Left hindlimb (tissue), 1 donor: Measurements from ENCODE around the gene STXBP3.
A peak's percentile ranks its signal among the peaks of the same experiment; 100 is the strongest.

ENCODE experiments used
- DNase-seq: peaks from one replicate; pipeline ENCODE4 v3.0.0-alpha.2; 2018

The STXBP3 gene

DNA sequence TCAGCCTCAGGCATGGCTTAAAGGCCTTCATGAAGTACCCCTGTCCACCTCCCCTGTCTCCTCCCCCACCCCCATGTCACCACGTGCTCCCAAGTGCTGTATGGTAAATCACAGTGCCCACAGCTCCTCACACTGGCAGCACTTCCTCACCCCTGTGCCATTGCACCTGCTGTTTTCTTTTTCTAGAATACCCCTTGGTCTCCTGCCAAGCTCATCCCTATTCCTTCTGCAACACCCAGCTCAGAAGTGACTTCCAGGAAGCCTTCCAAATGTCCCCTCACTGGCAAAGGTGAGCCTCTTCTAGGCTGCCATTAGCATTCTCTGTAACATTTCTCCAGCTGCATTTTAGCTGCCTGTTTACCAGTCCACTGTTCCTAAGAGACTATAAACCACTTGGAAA lies 101.0 kb downstream of the STXBP3 start:
- no peak for DNase-seq

DNA sequence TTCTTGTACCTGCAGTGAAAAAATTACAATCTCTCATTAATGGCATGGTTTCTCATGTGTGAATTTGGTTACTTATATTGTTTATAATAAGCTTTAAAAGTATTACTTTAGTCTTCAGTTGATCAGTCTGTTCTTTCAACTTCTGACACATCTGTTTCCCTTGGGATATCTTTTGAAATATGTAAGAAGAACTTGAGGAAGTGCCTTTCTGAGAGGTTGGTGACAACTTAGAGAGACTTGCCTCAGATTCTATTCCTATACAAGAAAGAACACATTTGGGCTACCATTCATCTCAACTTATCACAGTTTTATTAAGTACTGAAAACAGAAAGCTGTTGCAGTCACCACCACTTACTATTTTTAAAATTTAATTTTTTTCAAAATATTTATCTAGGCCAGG lies 102.3 kb downstream of the STXBP3 start:
- DNase-seq, result no peak

DNA sequence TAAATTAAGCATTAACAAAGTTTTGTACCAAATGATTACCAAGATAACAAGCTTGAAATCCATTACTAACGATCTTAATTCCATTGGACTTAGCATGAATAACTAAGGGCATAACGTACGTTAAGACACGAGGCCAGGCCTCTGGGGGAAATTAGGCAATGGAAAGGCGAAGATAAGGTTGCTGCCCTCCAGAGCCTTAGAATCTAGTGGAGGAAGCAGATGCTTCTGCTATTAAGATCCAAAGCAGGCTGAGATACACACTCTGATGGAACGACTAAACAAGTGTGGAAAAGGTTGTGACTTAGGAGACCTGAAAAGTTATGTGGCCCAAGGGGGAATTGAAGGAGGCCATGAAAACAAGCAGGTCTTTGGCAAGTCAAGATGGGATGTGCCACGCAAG lies 104.5 kb downstream of the STXBP3 start:
- no peak for DNase-seq

DNA sequence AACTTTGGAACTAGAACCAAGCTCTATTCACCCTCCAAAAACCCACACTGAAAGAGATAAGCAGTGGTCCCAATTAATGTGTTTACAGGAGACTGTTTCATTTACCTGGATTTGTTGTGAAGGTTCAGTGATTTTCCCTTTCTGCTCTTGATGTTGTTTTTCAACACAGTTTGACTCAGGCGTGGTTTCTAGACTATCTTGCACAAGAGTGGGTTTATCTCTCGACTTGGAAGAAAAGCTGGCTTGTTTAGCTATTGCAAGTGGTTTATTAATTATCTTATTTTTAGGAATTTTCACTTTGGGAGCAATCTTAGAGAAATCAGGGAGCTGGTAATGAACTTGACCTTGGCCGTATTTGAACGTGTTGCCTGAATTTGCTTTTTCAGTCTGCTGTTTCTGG lies 105.1 kb downstream of the STXBP3 start:
- DNase-seq, result no peak

DNA sequence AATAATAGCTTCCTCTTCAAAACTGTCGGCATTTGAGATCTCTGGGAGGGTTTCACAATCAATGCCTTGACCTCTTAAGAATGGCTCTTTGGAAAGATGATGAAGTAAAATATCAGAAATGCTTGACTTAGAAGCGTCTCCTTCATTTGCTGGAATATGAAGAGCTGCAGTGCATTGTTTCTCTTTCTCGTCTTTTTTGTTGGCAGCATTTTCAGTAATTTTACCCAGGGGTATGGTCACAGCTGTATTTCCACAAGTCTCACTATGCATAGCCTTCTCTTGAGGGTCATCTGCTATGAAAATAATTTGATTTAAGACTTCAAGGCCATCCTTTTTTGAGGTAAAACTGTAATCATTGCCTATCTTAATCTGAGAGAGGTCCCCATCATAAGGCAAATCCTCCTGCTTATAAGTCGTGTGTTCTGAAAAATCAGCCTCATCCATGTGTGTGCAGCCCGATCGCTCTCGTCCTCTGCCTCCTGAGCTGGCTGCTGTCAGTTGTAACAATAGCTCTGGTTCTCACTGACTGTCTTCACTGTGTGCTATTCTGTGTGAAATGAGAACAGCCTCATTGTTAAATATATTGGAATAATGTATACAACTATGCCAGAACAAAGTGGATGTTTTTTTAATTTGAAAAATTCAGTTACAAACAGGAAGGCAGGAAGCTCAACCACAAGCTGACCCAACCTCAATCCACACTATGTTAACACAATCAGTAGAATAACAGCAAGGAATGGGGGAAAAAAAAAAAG lies 105.9 kb downstream of the STXBP3 start:
- DNase-seq, result peak; percentile 44

DNA sequence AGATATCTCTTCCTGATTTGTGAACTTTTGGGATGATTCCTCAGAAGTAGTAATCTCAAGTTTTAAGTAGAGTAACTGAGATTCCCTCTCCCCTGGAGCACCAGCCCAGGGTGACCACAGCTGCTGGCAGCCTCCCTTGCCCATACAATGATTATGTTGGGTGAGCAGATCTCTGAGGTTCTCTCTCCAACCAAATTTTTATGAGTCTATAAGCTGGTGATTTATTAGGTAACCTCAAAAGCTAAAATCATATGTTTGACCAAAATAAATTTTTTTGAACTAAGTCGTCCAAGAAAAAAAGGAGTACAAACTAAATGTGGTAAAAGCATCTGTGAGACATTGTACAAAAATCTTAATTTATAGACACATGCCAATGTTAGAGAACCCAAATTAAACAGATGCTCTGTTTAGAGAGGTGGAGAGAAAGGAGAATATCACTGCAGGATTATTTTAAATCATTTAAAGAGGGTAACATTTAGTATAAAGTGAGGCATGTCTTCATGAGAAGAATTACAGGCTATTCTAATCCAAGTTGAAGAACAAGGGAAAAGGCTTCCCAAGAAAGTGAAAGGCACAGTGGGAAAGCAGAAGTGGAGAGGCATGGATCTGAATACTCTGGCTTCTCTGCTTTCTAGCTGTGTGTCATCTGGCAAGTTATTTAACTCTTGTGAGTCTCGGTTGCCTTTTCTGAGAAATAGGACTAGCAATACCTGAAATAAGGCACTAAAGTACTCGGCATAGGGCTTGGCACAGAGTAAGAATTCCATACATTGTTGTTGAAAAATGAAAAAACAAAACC lies 107.9 kb downstream of the STXBP3 start:
- DNase-seq, result peak; percentile 50

DNA sequence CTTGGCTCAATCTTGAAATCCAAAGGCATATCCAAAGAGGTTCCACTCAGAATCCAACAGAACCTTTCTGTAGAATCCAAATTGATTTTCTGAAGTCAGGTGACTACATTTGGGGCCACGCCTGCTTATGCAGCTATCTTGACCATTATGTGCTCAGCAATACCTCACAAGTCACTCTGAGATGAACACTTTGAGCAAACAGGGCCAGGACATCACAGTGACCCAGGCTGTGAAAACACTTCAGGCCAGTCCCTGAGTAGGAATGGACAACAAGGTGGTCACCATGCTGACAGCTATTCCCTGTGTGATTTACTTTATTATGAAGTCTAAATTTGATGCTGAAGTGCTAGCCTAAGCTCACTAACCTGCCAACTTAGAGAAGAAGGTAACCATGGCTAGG lies 110.5 kb downstream of the STXBP3 start, which contains the start of gene AKNAD1:
AKNAD1 (minus strand) TSS at position 101 of the 400 bp plus-strand sequence. CDS start 4,430 bp downstream, outside the sequence.
- DNase-seq, result no peak

DNA sequence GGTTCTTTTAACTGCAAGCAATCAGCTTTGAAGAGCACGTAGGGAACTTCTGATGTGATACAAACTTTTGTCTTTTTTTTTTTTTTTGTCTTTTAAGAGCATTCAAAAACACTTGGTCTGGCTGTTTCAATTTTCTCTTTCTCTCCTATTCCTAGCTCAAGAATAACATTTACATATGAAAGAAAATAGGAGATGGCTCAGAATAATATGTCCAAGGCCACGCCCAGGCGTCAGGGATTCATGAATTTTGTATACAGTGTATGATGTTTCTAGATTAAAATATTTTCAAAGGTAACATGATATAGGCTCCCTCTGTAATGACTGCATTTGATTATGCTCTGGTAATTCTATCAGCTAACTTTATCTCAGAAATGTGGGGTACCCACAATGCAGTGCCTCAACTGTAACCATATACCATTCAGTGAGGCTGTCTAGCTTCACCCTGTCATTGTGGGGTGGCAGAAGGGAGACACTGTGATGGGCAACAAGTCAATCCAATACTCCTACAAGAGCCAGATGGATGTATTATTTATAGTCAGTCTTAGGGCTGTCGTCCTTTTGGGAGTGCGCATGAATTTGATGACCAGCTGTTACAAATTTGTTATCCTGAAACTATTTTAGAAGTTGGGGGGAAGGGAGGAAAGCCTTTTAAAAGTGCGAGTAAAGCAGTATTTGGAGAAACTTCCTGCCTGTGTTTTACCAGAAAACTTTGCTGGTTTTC lies 111.9 kb downstream of the STXBP3 start:
- peak; percentile 39 for DNase-seq
